GM23338 (cell line): Measurements from ENCODE around the gene MTR. TPM values are rescaled to one million over a fixed set of nuclear protein-coding genes. Genes with fewer than 3 reads are reported as not detected.

ENCODE experiments used
- EZH2 ChIP-seq: fragments of 200-600 bp; sonication (generic); IDR thresholded peaks from one replicate; pipeline ENCODE4 v1.8.0; 2017; ENCODE audit warnings: antibody characterized with exemption, mild to moderate bottlenecking, low read depth; ENCODE audit not compliant: unreplicated experiment
- JUNB ChIP-seq: IDR thresholded peaks from one replicate; pipeline ENCODE4 v1.6.1; 2016; ENCODE audit warnings: antibody characterized with exemption; ENCODE audit not compliant: unreplicated experiment
- polyA plus RNA-seq: library from polyadenylated mRNA; unstranded; fragments of >200 nt; fragmentation: Nextera tagmentation; extraction: Ambion mirVana; gene quantifications from 2 replicates; pipeline ENCODE4 v1.2.1, GENCODE V29; 2016
- total RNA-seq: library from RNA; depleted of rRNA; stranded (reverse); fragments of >200 nt; shearing (Covaris generic); gene quantifications from 2 replicates; pipeline ENCODE4 v1.2.3, GENCODE V29; 2014
- TF ChIP-seq, protein P1 (sequence below): fragments of 250-450 bp; sonication (Bioruptor Pico); IDR thresholded peaks from 2 replicates; pipeline ENCODE4 v1.5.0; 2020; ENCODE audit warnings: mild to moderate bottlenecking, moderate library complexity
- TF ChIP-seq, protein P2 (sequence below): IDR thresholded peaks from one replicate; pipeline ENCODE4 v1.6.1; 2018; ENCODE audit warnings: antibody characterized with exemption; ENCODE audit not compliant: unreplicated experiment
- TF ChIP-seq, protein P3 (sequence below): IDR thresholded peaks from 2 replicates; pipeline ENCODE4 v1.6.1; 2016; ENCODE audit warnings: antibody characterized with exemption

Gene MTR
- total and polyA plus RNA-seq, 2 experiments from 2014 or later: 6.4 to 20.0 TPM

- TF ChIP-seq, protein P1, sequence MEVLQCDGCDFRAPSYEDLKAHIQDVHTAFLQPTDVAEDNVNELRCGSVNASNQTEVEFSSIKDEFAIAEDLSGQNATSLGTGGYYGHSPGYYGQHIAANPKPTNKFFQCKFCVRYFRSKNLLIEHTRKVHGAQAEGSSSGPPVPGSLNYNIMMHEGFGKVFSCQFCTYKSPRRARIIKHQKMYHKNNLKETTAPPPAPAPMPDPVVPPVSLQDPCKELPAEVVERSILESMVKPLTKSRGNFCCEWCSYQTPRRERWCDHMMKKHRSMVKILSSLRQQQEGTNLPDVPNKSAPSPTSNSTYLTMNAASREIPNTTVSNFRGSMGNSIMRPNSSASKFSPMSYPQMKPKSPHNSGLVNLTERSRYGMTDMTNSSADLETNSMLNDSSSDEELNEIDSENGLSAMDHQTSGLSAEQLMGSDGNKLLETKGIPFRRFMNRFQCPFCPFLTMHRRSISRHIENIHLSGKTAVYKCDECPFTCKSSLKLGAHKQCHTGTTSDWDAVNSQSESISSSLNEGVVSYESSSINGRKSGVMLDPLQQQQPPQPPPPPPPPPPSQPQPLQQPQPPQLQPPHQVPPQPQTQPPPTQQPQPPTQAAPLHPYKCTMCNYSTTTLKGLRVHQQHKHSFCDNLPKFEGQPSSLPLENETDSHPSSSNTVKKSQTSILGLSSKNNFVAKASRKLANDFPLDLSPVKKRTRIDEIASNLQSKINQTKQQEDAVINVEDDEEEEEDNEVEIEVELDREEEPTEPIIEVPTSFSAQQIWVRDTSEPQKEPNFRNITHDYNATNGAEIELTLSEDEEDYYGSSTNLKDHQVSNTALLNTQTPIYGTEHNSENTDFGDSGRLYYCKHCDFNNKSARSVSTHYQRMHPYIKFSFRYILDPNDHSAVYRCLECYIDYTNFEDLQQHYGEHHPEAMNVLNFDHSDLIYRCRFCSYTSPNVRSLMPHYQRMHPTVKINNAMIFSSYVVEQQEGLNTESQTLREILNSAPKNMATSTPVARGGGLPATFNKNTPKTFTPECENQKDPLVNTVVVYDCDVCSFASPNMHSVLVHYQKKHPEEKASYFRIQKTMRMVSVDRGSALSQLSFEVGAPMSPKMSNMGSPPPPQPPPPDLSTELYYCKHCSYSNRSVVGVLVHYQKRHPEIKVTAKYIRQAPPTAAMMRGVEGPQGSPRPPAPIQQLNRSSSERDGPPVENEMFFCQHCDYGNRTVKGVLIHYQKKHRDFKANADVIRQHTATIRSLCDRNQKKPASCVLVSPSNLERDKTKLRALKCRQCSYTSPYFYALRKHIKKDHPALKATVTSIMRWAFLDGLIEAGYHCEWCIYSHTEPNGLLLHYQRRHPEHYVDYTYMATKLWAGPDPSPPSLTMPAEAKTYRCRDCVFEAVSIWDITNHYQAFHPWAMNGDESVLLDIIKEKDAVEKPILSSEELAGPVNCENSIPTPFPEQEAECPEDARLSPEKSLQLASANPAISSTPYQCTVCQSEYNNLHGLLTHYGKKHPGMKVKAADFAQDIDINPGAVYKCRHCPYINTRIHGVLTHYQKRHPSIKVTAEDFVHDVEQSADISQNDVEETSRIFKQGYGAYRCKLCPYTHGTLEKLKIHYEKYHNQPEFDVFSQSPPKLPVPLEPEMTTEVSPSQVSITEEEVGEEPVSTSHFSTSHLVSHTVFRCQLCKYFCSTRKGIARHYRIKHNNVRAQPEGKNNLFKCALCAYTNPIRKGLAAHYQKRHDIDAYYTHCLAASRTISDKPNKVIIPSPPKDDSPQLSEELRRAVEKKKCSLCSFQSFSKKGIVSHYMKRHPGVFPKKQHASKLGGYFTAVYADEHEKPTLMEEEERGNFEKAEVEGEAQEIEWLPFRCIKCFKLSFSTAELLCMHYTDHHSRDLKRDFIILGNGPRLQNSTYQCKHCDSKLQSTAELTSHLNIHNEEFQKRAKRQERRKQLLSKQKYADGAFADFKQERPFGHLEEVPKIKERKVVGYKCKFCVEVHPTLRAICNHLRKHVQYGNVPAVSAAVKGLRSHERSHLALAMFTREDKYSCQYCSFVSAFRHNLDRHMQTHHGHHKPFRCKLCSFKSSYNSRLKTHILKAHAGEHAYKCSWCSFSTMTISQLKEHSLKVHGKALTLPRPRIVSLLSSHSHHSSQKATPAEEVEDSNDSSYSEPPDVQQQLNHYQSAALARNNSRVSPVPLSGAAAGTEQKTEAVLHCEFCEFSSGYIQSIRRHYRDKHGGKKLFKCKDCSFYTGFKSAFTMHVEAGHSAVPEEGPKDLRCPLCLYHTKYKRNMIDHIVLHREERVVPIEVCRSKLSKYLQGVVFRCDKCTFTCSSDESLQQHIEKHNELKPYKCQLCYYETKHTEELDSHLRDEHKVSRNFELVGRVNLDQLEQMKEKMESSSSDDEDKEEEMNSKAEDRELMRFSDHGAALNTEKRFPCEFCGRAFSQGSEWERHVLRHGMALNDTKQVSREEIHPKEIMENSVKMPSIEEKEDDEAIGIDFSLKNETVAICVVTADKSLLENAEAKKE (CRISPR knock-in tag): no peak
- TF ChIP-seq, protein P2, sequence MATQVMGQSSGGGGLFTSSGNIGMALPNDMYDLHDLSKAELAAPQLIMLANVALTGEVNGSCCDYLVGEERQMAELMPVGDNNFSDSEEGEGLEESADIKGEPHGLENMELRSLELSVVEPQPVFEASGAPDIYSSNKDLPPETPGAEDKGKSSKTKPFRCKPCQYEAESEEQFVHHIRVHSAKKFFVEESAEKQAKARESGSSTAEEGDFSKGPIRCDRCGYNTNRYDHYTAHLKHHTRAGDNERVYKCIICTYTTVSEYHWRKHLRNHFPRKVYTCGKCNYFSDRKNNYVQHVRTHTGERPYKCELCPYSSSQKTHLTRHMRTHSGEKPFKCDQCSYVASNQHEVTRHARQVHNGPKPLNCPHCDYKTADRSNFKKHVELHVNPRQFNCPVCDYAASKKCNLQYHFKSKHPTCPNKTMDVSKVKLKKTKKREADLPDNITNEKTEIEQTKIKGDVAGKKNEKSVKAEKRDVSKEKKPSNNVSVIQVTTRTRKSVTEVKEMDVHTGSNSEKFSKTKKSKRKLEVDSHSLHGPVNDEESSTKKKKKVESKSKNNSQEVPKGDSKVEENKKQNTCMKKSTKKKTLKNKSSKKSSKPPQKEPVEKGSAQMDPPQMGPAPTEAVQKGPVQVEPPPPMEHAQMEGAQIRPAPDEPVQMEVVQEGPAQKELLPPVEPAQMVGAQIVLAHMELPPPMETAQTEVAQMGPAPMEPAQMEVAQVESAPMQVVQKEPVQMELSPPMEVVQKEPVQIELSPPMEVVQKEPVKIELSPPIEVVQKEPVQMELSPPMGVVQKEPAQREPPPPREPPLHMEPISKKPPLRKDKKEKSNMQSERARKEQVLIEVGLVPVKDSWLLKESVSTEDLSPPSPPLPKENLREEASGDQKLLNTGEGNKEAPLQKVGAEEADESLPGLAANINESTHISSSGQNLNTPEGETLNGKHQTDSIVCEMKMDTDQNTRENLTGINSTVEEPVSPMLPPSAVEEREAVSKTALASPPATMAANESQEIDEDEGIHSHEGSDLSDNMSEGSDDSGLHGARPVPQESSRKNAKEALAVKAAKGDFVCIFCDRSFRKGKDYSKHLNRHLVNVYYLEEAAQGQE: no peak
- TF ChIP-seq JUNB (no peak), EZH2 (no peak)
- TF ChIP-seq, protein P3, sequence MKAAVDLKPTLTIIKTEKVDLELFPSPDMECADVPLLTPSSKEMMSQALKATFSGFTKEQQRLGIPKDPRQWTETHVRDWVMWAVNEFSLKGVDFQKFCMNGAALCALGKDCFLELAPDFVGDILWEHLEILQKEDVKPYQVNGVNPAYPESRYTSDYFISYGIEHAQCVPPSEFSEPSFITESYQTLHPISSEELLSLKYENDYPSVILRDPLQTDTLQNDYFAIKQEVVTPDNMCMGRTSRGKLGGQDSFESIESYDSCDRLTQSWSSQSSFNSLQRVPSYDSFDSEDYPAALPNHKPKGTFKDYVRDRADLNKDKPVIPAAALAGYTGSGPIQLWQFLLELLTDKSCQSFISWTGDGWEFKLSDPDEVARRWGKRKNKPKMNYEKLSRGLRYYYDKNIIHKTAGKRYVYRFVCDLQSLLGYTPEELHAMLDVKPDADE: no peak
These were observed 135.4 kb downstream of the MTR start (continued) for GRCh38 chr1:236930503-236930902.
